HUES6 (cell line): Measurements from ENCODE around the gene RNF152.

Experiments used
- H3K27ac ChIP-seq: 2 replicates; pipeline ENCODE4 v1.7.0; 2013; ENCODE audit warnings: low read depth, mild to moderate bottlenecking, low read length, inconsistent platforms
- H3K27me3 ChIP-seq: 2 replicates; pipeline ENCODE4 v1.6.1; 2013; ENCODE audit warnings: low read length; ENCODE audit not compliant: control insufficient read depth, insufficient read depth
- H3K36me3 ChIP-seq: 2 replicates; pipeline ENCODE4 v1.6.1; 2013; ENCODE audit warnings: low read length; ENCODE audit not compliant: control insufficient read depth, insufficient read depth
- H3K4me1 ChIP-seq: 2 replicates; pipeline ENCODE4 v1.6.1; 2013; ENCODE audit warnings: low read length; ENCODE audit not compliant: control insufficient read depth, insufficient read depth
- H3K4me3 ChIP-seq: 2 replicates; pipeline ENCODE4 v1.5.1; 2013; ENCODE audit warnings: low read depth, low read length
- H3K9ac ChIP-seq: one replicate; pipeline ENCODE4 v1.6.1; 2013; ENCODE audit warnings: mild to moderate bottlenecking, low read length
- H3K9me3 ChIP-seq: 2 replicates; pipeline ENCODE4 v1.6.1; 2013; ENCODE audit warnings: low read depth, low read length; ENCODE audit not compliant: control insufficient read depth, insufficient read depth

Gene RNF152

DNA sequence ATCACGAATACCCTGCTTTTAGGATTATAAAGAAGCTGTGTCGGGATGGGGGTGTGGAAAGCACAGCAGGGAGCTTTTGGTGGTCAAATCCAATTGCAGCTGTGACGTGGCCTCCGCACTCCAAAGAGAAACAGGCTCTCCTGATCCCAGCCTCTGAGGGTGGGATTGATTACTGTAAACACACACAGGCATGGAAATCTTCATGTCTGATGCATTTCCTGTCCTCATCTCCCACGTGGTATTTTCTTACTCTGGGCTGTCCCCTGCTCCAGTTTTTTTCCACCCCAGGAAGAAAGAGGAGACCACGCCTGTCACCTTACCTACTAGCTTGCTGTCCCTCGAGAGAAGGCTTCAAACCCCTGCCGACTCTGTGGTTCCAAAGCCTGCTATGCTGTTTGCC is 22.7 kb downstream of the RNF152 start:
- no peak overlapping the region for H3K27ac ChIP-seq
- H3K4me1 ChIP-seq, result peaks cover 10% of the 10 kb centered on the region; the same call in 1 of the 2 replicates
- H3K27me3 ChIP-seq, result no peaks in the 10 kb centered on the region
- no peaks in the 10 kb centered on the region for H3K36me3 ChIP-seq
- H3K9me3 ChIP-seq, result no peaks in the 10 kb centered on the region
- no peak overlapping the region for H3K4me3 ChIP-seq
- H3K9ac ChIP-seq, result no peak overlapping the region

DNA sequence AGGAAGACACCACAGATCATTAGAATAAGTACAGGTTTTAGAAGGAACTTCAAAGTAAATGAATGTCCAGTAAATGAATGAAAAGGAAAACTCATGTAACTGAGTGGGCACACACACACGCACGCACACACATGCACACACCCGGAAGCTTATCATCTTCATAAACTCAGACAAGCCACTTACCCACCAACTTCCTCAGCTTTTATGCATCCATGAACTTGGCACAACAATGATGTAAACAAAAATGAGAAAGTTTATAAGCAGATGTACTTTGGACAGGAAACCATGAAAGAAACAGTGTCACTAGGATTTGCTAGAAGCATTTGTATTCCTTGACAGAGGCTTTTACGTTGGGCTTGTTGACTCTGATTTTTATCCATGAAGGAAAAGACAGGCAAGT is 23.2 kb downstream of the RNF152 start:
- Histone ChIP-seq H3K4me1 (peaks cover 10% of the 10 kb centered on the region; the same call in 1 of the 2 replicates), H3K27ac (no peak overlapping the region), H3K4me3 (no peak overlapping the region), H3K27me3 (no peaks in the 10 kb centered on the region), H3K9ac (no peak overlapping the region), H3K36me3 (no peaks in the 10 kb centered on the region), H3K9me3 (no peaks in the 10 kb centered on the region)

DNA sequence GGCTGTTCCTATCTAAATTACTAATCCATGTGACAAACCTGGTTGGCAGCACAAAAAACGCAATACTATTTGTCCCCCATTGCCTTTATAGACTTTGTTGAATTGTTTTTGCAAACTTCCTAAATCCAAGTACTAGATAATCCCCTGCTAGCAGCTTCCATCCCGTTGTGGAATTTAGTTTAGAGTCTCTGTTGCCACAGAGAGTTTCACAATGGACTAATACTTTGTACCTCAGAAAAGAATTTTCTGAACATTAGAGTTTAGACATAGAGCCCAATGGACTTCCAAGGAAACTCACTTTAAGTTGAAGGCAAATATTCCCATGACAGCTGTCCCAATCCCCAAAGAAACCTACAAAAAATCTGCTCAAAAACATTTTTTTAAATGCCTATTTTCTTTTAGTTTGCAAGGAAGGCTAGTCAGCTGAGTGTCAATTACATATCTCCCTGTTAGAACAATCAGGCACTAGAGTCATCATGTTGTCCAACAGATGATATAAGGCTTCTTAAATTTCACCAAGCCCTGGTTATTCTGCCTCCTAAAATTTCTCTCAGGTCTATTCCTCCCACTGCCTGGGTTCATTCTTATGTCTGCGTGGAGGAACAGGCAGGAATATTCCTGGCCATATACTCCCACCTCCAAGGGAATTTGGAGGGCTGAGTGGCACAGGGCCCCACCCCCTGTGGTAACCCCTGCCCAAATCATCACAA is 27.2 kb downstream of the RNF152 start:
- peaks cover 12% of the 10 kb centered on the region for H3K4me1 ChIP-seq
- no peak overlapping the region for H3K27ac ChIP-seq
- H3K36me3 ChIP-seq, result no peaks in the 10 kb centered on the region
- H3K4me3 ChIP-seq, result no peak overlapping the region
- H3K27me3 ChIP-seq, result no peaks in the 10 kb centered on the region
- no peaks in the 10 kb centered on the region for H3K9me3 ChIP-seq
- H3K9ac ChIP-seq, result no peak overlapping the region

DNA sequence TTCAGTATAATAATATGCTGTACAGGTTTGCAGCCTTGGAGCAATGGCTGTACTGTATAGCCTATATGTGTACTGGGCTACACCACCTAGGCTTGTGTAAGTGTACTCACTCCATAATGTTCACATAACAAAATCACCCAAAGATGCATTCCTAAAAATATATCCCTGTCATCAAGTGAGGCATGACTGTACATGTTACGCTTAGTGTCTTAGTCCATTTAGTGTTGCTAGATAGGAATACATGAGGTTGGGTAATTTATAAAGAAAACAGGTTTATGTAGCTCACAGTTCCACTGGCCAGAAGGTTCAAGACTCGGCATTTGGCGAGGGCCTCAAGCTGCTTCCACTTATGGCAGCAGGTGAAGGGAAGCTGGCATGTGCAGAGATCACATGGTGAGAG is 31.4 kb downstream of the RNF152 start:
- no peak overlapping the region for H3K4me3 ChIP-seq
- H3K9me3 ChIP-seq, result no peaks in the 10 kb centered on the region
- H3K4me1 ChIP-seq, result peaks cover 9% of the 10 kb centered on the region
- H3K36me3 ChIP-seq, result no peaks in the 10 kb centered on the region
- no peak overlapping the region for H3K27ac ChIP-seq
- H3K9ac ChIP-seq, result no peak overlapping the region
- no peaks in the 10 kb centered on the region for H3K27me3 ChIP-seq

DNA sequence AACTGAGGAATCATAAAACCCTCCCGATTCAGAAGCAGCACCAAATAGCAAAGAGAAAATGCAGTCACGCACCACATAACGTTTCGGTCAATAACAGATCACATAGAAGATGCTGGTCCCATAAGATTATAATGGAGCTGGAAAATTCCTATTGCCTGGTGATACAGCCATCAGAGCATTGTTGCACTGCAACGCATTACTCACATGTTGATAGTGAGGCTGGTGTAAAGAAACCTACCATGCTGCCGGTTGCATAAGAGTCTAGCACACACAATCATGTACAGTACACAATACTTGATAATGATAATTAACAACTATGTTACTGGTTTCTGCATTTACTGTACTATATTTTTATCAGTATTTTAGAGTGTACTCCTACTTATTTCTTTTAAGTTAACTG is 32.5 kb downstream of the RNF152 start:
- no peaks in the 10 kb centered on the region for H3K27me3 ChIP-seq
- H3K27ac ChIP-seq, result no peak overlapping the region
- H3K4me1 ChIP-seq, result peaks cover 9% of the 10 kb centered on the region
- no peak overlapping the region for H3K9ac ChIP-seq
- no peaks in the 10 kb centered on the region for H3K9me3 ChIP-seq
- H3K36me3 ChIP-seq, result no peaks in the 10 kb centered on the region
- no peak overlapping the region for H3K4me3 ChIP-seq

DNA sequence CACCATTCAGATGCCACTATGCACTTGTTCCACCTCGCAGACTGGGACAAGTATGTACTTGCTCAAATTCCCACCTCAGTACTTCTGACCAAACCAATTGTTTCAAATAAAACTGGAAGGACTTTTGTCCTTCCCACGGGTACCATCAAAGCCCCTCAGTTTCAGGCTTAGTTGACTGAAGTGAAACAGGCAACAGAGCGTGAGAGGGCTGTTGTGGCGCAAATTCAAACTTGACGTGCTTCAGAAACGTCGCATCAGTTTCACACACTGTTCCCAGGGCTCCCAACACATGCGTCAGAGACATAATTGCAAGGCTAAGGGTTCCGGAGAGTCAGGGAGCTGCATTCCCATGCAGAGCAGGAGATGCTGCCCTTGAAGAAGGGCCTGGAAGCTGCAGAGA is 33.7 kb downstream of the RNF152 start:
- no peak overlapping the region for H3K9ac ChIP-seq
- no peak overlapping the region for H3K27ac ChIP-seq
- H3K36me3 ChIP-seq, result no peaks in the 10 kb centered on the region
- H3K4me3 ChIP-seq, result no peak overlapping the region
- no peaks in the 10 kb centered on the region for H3K9me3 ChIP-seq
- H3K4me1 ChIP-seq, result peaks cover 9% of the 10 kb centered on the region
- H3K27me3 ChIP-seq, result no peaks in the 10 kb centered on the region

DNA sequence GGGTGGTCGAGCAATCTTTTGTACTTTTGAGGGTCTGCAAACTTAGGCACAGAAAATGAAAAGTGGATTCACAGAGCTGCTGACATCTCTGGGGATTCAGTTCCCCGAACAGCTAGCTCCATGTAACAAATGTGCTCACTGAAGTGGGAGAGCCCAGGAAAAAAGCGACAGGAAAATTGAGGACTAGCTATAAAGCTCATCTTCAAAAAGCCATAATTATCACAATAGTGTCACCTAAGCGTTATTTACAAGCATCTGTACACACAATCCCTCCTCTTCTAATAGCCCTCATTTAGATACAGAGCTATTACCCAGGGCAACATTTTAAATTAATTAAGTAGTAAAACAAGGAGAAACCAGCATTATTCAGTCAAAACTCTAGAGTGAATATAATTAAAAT is 36.1 kb downstream of the RNF152 start:
- Histone ChIP-seq H3K36me3 (no peaks in the 10 kb centered on the region), H3K9ac (no peak overlapping the region), H3K27me3 (no peaks in the 10 kb centered on the region), H3K4me3 (no peak overlapping the region), H3K4me1 (peaks cover 14% of the 10 kb centered on the region), H3K27ac (no peak overlapping the region), H3K9me3 (no peaks in the 10 kb centered on the region)

DNA sequence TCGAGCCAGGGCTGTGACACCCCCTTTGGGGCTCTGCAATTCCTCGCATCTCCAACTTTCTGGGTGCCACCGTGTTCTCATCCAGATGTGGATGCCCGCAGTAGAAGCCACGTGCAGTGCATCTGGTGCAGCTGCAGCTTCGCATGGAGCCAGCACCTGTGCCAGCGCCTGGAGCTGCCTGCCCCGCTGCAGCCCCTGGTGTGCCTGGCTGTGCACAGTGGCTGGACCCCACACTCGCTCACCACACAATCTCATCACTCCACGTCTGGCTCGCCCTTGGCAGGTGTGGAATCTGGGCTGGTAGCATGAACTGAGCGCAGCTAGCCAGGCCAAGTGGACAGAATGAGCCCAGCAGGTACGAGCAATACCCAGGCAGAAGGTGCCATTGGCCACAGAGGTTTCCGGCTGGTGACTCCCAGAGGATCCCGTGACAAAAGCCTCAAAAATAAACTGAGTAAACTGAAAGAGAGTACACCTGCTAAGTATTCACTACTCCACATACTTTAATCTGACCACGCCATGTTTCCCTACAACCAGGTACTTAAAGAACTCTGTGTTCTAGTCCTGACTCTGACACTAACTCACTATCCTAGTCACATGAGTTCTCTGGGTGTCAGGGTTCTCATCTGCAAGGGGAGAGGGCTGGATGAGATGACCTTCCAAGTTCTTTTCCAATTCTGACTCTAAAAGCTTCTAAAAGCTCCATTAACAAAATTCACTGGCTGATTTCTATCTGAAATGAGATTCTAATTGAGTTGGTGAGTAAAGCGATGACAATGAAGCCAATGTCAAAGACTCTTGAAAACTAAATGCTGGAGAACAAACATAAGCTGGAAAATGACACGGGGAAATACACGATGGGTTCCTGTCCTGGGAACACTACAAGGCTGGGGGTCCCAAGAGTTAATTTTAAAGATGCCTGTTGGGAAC is 37.1 kb downstream of the RNF152 start:
- no peak overlapping the region for H3K27ac ChIP-seq
- H3K4me1 ChIP-seq, result peaks cover 14% of the 10 kb centered on the region
- H3K27me3 ChIP-seq, result no peaks in the 10 kb centered on the region
- H3K4me3 ChIP-seq, result no peak overlapping the region
- no peaks in the 10 kb centered on the region for H3K9me3 ChIP-seq
- no peak overlapping the region for H3K9ac ChIP-seq
- no peaks in the 10 kb centered on the region for H3K36me3 ChIP-seq

DNA sequence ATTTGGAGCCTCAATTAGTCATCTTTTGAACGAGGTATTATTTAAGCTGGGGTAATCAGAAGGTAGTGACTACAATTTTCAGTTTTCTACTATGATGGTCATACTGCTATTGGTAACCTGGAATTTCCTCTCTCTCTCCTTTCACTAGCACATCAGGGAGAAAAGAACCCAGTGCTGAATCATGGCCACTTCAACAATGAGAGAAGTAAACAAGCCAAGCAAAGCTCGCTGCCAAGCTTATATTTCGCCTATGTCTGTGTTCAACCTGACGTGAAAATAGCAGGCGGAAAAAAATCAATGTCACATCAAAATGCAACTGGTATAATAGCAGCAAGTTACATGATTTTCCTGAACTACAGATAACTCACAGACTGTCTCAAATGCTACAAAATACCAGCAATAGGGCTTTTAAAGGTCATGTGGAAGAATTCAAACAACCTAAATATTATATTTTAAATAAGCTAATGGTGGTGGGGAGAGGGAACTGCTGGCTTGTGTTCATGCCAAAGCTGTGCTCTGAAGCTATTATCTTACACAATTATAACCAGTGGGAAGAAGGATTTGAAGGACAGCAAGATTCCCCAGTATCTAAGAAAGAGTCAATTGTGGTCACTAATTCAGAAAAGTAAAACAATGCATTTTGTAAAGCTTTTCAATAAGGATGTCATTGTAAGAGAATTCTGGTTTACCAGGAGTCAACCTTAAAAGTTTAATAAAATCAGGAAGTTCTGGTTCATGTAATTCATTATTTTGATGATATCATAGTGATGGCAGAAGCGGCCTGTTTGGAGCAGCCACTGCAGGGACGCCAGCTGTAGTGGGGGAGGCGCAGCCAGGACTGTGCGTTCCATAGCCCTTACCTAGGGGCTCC is 38.0 kb downstream of the RNF152 start:
- Histone ChIP-seq H3K36me3 (no peaks in the 10 kb centered on the region), H3K27ac (no peak overlapping the region), H3K9ac (no peak overlapping the region), H3K27me3 (no peaks in the 10 kb centered on the region), H3K9me3 (no peaks in the 10 kb centered on the region), H3K4me3 (no peak overlapping the region), H3K4me1 (peaks cover 14% of the 10 kb centered on the region)

DNA sequence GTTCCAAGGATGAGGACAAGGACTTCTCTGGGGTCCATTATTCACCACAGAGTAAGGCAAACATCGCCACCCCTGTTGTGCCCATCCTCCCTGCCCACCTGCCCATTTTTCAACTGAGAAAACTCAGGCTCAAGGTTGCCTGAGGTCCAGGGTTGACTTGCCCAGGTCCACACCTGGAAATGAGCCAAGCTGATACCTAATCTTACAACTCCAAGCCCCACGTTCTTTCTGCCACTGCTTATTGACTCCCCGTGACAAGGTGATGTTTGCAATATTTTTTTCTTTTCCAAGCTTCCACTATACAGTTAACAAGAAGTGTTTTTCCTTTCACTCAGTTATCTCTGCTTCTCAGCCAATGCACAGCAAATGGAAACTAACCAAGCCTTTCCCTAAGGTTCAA is 39.0 kb downstream of the RNF152 start:
- no peaks in the 10 kb centered on the region for H3K36me3 ChIP-seq
- no peak overlapping the region for H3K9ac ChIP-seq
- no peak overlapping the region for H3K27ac ChIP-seq
- H3K9me3 ChIP-seq, result no peaks in the 10 kb centered on the region
- no peak overlapping the region for H3K4me3 ChIP-seq
- H3K4me1 ChIP-seq, result peaks cover 14% of the 10 kb centered on the region
- no peaks in the 10 kb centered on the region for H3K27me3 ChIP-seq
